IMR-90 (cell line): Measurements from ENCODE around the gene RNF114. TPM values are rescaled to one million over a fixed set of nuclear protein-coding genes. Genes with fewer than 3 reads are reported as not detected.
A peak's percentile ranks its signal among the peaks of the same experiment; 100 is the strongest.

Experiments
- ATAC-seq: fragments of 200-7000 bp; cut with Tn5 transposase; 2 replicates; pipeline ENCODE4 v1.9.1; 2020; ENCODE audit warnings: low read depth, mild to moderate bottlenecking, moderate library complexity
- BruUV-seq: library from RNA; stranded (reverse); fragments of 400-500 nt; replicated peaks from 2 replicates; lab custom pipeline; 2021; lab: Mats Ljungman, UMichigan
- CTCF ChIA-PET: fragments of 300-600 bp; formaldehyde crosslinking; extraction: SDS; loops from one replicate; lab custom pipeline; 2021; ENCODE audit warnings: antibody characterized with exemption; lab: Yijun Ruan, JAX
- POLR2A ChIA-PET: fragments of 300-600 bp; sonication (Branson Sonifier 250); formaldehyde crosslinking; loops from one replicate; lab custom pipeline; 2022; ENCODE audit warnings: antibody characterized with exemption; ENCODE audit not compliant: unreplicated experiment; lab: Charles Lee
- DNase-seq: peaks from one replicate; pipeline ENCODE4 v3.0.0; 2013
- H2AFZ ChIP-seq: replicated peaks from 2 replicates; pipeline ENCODE3; 2013; ENCODE audit warnings: low read length, mild to moderate bottlenecking; ENCODE audit not compliant: poor library complexity
- H2AK5ac ChIP-seq: 2 replicates; pipeline ENCODE4 v1.6.1; 2013; ENCODE audit warnings: low read depth, low read length, inconsistent platforms
- H2AK9ac ChIP-seq: replicated peaks from 2 replicates; pipeline ENCODE3; 2013; ENCODE audit warnings: mild to moderate bottlenecking, low read depth, low read length, moderate library complexity; ENCODE audit not compliant: poor library complexity
- H2BK120ac ChIP-seq: 2 replicates; pipeline ENCODE4 v1.6.1; 2013; ENCODE audit warnings: low read depth, low read length, inconsistent platforms
- H2BK15ac ChIP-seq: 3 replicates; pipeline ENCODE4 v1.6.1; 2013; ENCODE audit warnings: low read depth, low read length, inconsistent platforms
- H2BK20ac ChIP-seq: 2 replicates; pipeline ENCODE4 v1.6.1; 2013; ENCODE audit warnings: low read depth, mild to moderate bottlenecking, inconsistent platforms, low read length, moderate library complexity
- H2BK5ac ChIP-seq: 2 replicates; pipeline ENCODE4 v1.6.1; 2013; ENCODE audit warnings: mild to moderate bottlenecking, low read depth, low read length, inconsistent platforms; ENCODE audit not compliant: poor library complexity, severe bottlenecking
- H3K14ac ChIP-seq: replicated peaks from 2 replicates; pipeline ENCODE4 v1.6.1; 2013; ENCODE audit warnings: low read depth, low read length, inconsistent platforms
- H3K18ac ChIP-seq: 2 replicates; pipeline ENCODE4 v1.6.1; 2013; ENCODE audit warnings: low read depth, low read length, control low read depth
- H3K23ac ChIP-seq: 2 replicates; pipeline ENCODE4 v1.6.1; 2013; ENCODE audit warnings: low read depth, low read length, inconsistent platforms
- H3K27ac ChIP-seq: 2 replicates; pipeline ENCODE4 v1.5.1; 2013; ENCODE audit warnings: mild to moderate bottlenecking, control low read depth, low read length; ENCODE audit not compliant: insufficient read depth
- H3K27me3 ChIP-seq: 2 replicates; pipeline ENCODE4 v1.6.1; 2013; ENCODE audit warnings: low read length; ENCODE audit not compliant: control insufficient read depth, insufficient read depth
- H3K36me3 ChIP-seq: 2 replicates; pipeline ENCODE4 v1.6.1; 2013; ENCODE audit warnings: low read length, mixed read lengths; ENCODE audit not compliant: control insufficient read depth, insufficient read depth
- H3K4ac ChIP-seq: 2 replicates; pipeline ENCODE4 v1.6.1; 2013; ENCODE audit warnings: low read depth, low read length, inconsistent platforms
- H3K4me1 ChIP-seq: 2 replicates; pipeline ENCODE4 v1.6.1; 2013; ENCODE audit warnings: low read length, mixed read lengths; ENCODE audit not compliant: control insufficient read depth, insufficient read depth
- H3K4me2 ChIP-seq: 2 replicates; pipeline ENCODE4 v1.6.1; 2013; ENCODE audit warnings: low read depth, mild to moderate bottlenecking, control low read depth, low read length, moderate library complexity
- H3K4me3 ChIP-seq: 2 replicates; pipeline ENCODE4 v1.5.1; 2013; ENCODE audit warnings: low read depth, mild to moderate bottlenecking, control low read depth, low read length, moderate library complexity; ENCODE audit not compliant: insufficient read depth
- H3K56ac ChIP-seq: 2 replicates; pipeline ENCODE4 v1.6.1; 2013; ENCODE audit warnings: low read length, inconsistent platforms; ENCODE audit not compliant: insufficient read depth; ENCODE audit errors: extremely low read depth
- H3K79me1 ChIP-seq, 2 experiments: 2 replicates each; pipeline ENCODE4 v1.6.1; 2013; ENCODE audit warnings: low read length in 2 of 2, inconsistent platforms in 1 of 2, low read depth in 1 of 2
- H3K9ac ChIP-seq: 2 replicates; pipeline ENCODE4 v1.6.1; 2013; ENCODE audit warnings: low read depth, low read length, control low read depth
- H3K9me1 ChIP-seq: 2 replicates; pipeline ENCODE4 v1.6.1; 2013; ENCODE audit warnings: low read length, inconsistent platforms; ENCODE audit not compliant: insufficient read depth
- H3K9me3 ChIP-seq: 2 replicates; pipeline ENCODE4 v1.6.1; 2013; ENCODE audit warnings: low read length; ENCODE audit not compliant: control insufficient read depth, insufficient read depth
- H4K20me1 ChIP-seq: 2 replicates; pipeline ENCODE4 v1.6.1; 2013; ENCODE audit warnings: low read length, inconsistent platforms; ENCODE audit not compliant: insufficient read depth
- H4K5ac ChIP-seq: 2 replicates; pipeline ENCODE4 v1.6.1; 2013; ENCODE audit warnings: mild to moderate bottlenecking, low read depth, low read length, control low read depth
- H4K8ac ChIP-seq, 2 experiments: 2 replicates each; pipeline ENCODE4 v1.6.1; 2013; ENCODE audit warnings: low read depth in 2 of 2, low read length in 2 of 2, control low read depth in 1 of 2, inconsistent platforms in 1 of 2
- H4K91ac ChIP-seq: 2 replicates; pipeline ENCODE4 v1.6.1; 2013; ENCODE audit warnings: low read depth, low read length, inconsistent platforms; ENCODE audit not compliant: insufficient read depth
- BHLHE40 ChIP-seq: fragments of 150-350 bp; IDR thresholded peaks from 2 replicates; pipeline ENCODE4 v1.6.1; 2016; ENCODE audit warnings: mild to moderate bottlenecking, low read depth, low read length
- CHD1 ChIP-seq: IDR thresholded peaks from 2 replicates; pipeline ENCODE4 v1.6.1; 2012; ENCODE audit warnings: low read depth, low read length, improper control_type of control experiment
- FOS ChIP-seq: fragments of 150-350 bp; IDR thresholded peaks from 2 replicates; pipeline ENCODE4 v1.6.1; 2016; ENCODE audit warnings: low read depth, low read length
- MAFK ChIP-seq: IDR thresholded peaks from 2 replicates; pipeline ENCODE4 v1.6.1; 2012; ENCODE audit warnings: low read depth, low read length, improper control_type of control experiment
- MAZ ChIP-seq: IDR thresholded peaks from 2 replicates; pipeline ENCODE4 v1.6.1; 2012; ENCODE audit warnings: low read depth, mild to moderate bottlenecking, low read length, improper control_type of control experiment, moderate library complexity, borderline replicate concordance
- RCOR1 ChIP-seq: IDR thresholded peaks from 2 replicates; pipeline ENCODE4 v1.6.1; 2012; ENCODE audit warnings: mild to moderate bottlenecking, low read length, improper control_type of control experiment; ENCODE audit not compliant: insufficient replicate concordance
- WGBS, 2 experiments: methylation state at CpG; one replicate each; pipeline versions ENCODE4 v1.1.5 to v1.1.7; 2013; ENCODE audit warnings: missing lambda C conversion rate in 2 of 2; ENCODE audit not compliant: insufficient read length in 1 of 2; ENCODE audit errors: extremely low coverage in 2 of 2; 5-methylcytosine and 5-hydroxymethylcytosine counted together
- dilution Hi-C: fragments of 300-500 bp; cut with HindIII; formaldehyde crosslinking; loops from one replicate; pipeline ENCODE4 v1.14.3; 2018; ENCODE audit warnings: low sequenced_read_pairs; ENCODE audit not compliant: unreplicated experiment
- in situ Hi-C: fragments of 300-500 bp; cut with MboI; formaldehyde crosslinking; loops from 3 replicates; pipeline ENCODE4 v1.14.3; 2019; ENCODE audit warnings: low sequenced_read_pairs, inconsistent platforms, mixed read lengths
- intact Hi-C: fragments of 100-400 bp; cut with micrococcal nuclease; formaldehyde crosslinking; loops from 2 replicates; pipeline ENCODE4 v1.10.0; 2022
- polyA plus RNA-seq, 3 experiments: library from polyadenylated mRNA; depleted of rRNA; stranded (reverse); fragments of >200 nt; gene quantifications; 2 replicates each; pipeline ENCODE4 v1.2.3, GENCODE V29; 2012; ENCODE audit warnings: low replicate concordance in 1 of 3
- total RNA-seq: library from RNA; depleted of rRNA; stranded (reverse); fragments of >200 nt; gene quantifications from 2 replicates; pipeline ENCODE4 v1.2.3, GENCODE V29; 2012

RNF114 gene
- total and polyA plus RNA-seq, 2 of the 4 experiments (the other 2 are of a cell fraction) = 44.6 to 62.3 TPM

GRCh38 chr20:49948178-49948577 lies 12.0 kb downstream of the RNF114 start:
- peak overlapping the region; percentile 60 for H4K5ac ChIP-seq
- peak overlapping the region; percentile 94 for H4K91ac ChIP-seq
- peak overlapping the region; percentile 67 to 80 for H4K8ac ChIP-seq
- H2BK120ac ChIP-seq = peak overlapping the region; percentile 89
- H3K18ac ChIP-seq = peak overlapping the region; percentile 82
- peak overlapping the region; percentile 90 for H3K27ac ChIP-seq
- H3K4me3 ChIP-seq = no peak overlapping the region
- in situ Hi-C loops (no loop called here), dilution Hi-C loops (no loop called here), intact Hi-C loops (no loop called here)
- peak overlapping the region; percentile 77 for H2AK9ac ChIP-seq
- H3K4ac ChIP-seq = peak overlapping the region; percentile 99
- peaks cover 39 to 63% of the 10 kb centered on the region in 2 experiments for H3K79me1 ChIP-seq
- H3K14ac ChIP-seq = peak overlapping the region; percentile 80
- peaks cover 19% of the 10 kb centered on the region for H3K9me1 ChIP-seq
- peak overlapping the region; percentile 92 for H2BK20ac ChIP-seq
- peak overlapping the region; percentile 95 for H2BK5ac ChIP-seq
- H3K4me1 ChIP-seq = peaks cover 23% of the 10 kb centered on the region
- H2AFZ ChIP-seq = peak overlapping the region; percentile 25
- H3K9ac ChIP-seq = peak overlapping the region; percentile 36
- peak overlapping the region; percentile 89 for H2AK5ac ChIP-seq
- no peak for TF ChIP-seq RCOR1
- TF ChIP-seq FOS = no peak
- no peak for TF ChIP-seq CHD1
- no peak for TF ChIP-seq MAFK
- no peak for TF ChIP-seq BHLHE40
- no peak for TF ChIP-seq MAZ
- ATAC-seq = peak; percentile 36
- H2BK15ac ChIP-seq = peak overlapping the region; percentile 35; the same call in 2 of the 3 replicates
- peak overlapping the region; percentile 43 for H3K4me2 ChIP-seq
- ChIA-PET POLR2A (no interaction called here), CTCF (no interaction called here)
- peak; percentile 52 for DNase-seq
- H3K27me3 ChIP-seq = no peaks in the 10 kb centered on the region
- no TSS peak for BruUV-seq
- peaks cover 14% of the 10 kb centered on the region for H4K20me1 ChIP-seq
- H3K36me3 ChIP-seq = peaks cover 48% of the 10 kb centered on the region
- H3K9me3 ChIP-seq = no peaks in the 10 kb centered on the region
- peak overlapping the region; percentile 90 for H3K23ac ChIP-seq
- peak overlapping the region; percentile 88 for H3K56ac ChIP-seq
- 0% methylated on average over 2 of the region's 3 CpGs; no CpG with 5 or more reads in 1 of the 2 experiments for WGBS, 2 experiments
